Transverse colon (tissue), 4 donors: ENCODE measurements around the gene MANBA.

Experiments used
- EP300 ChIP-seq: sonication (generic); formaldehyde crosslinking; IDR thresholded peaks from one replicate; pipeline ENCODE4 v1.6.1; 2017; ENCODE audit warnings: antibody characterized with exemption, low read depth
- POLR2A ChIP-seq: fragments of 450-650 bp; IDR thresholded peaks from one replicate; pipeline ENCODE4 v1.6.1; 2016; ENCODE audit warnings: antibody characterized with exemption, mild to moderate bottlenecking, moderate library complexity
- POLR2AphosphoS5 ChIP-seq, 3 donors: sonication (generic); formaldehyde crosslinking; IDR thresholded peaks; one replicate each; pipeline ENCODE4 v1.6.1; 2016; ENCODE audit warnings: antibody characterized with exemption in 3 of 3
- TF ChIP-seq, protein P1 (sequence below), 5 experiments: fragments of 200-600 bp in 3 of 5; fragments of 450-650 bp in 2 of 5; sonication (generic) in 3 of 5; IDR thresholded peaks; 1 replicate in 2 of 5; 2 replicates in 3 of 5; pipeline ENCODE4 v1.5.1; 2016 to 2017; ENCODE audit warnings: antibody characterized with exemption in 5 of 5, inconsistent platforms in 3 of 5, mild to moderate bottlenecking in 2 of 5, moderate library complexity in 1 of 5

DNA sequence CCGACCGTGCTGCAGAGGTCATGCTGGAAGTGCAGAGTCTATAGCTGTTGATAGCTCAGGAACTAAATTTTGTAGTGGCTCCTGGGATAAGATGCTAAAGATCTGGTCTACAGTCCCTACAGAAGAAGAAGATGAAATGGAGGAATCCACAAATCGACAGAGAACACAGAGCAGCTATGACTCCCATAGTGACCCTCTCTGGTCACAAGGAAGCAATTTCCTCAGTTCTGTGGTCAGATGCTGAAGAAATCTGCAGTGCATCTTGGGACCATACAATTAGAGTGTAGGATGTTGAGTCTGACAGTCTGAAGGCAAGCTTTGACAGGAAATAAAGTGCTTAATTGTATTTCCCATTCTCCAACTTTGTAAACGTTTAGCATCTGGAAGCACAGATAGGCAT, 8.8 kb downstream of the MANBA start:
- TF ChIP-seq POLR2A (no peak), POLR2AphosphoS5 (IDR thresholded peaks at IDR 0.05) (no peak), EP300 (no peak)
- TF ChIP-seq, protein P1, sequence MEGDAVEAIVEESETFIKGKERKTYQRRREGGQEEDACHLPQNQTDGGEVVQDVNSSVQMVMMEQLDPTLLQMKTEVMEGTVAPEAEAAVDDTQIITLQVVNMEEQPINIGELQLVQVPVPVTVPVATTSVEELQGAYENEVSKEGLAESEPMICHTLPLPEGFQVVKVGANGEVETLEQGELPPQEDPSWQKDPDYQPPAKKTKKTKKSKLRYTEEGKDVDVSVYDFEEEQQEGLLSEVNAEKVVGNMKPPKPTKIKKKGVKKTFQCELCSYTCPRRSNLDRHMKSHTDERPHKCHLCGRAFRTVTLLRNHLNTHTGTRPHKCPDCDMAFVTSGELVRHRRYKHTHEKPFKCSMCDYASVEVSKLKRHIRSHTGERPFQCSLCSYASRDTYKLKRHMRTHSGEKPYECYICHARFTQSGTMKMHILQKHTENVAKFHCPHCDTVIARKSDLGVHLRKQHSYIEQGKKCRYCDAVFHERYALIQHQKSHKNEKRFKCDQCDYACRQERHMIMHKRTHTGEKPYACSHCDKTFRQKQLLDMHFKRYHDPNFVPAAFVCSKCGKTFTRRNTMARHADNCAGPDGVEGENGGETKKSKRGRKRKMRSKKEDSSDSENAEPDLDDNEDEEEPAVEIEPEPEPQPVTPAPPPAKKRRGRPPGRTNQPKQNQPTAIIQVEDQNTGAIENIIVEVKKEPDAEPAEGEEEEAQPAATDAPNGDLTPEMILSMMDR (IDR thresholded peaks at IDR 0.05) = no peak
